ENCODE data around the gene GALNT2. TPM values are rescaled to one million over a fixed set of nuclear protein-coding genes. Genes with fewer than 3 reads are reported as not detected.

The GALNT2 gene
- total and polyA plus RNA-seq, 10 of the 15 experiments (the other 5 are each of a cell fraction or from before 2014, with no cell fraction given) = 0.52 to 27.7 (median 16.3) TPM

DNA sequence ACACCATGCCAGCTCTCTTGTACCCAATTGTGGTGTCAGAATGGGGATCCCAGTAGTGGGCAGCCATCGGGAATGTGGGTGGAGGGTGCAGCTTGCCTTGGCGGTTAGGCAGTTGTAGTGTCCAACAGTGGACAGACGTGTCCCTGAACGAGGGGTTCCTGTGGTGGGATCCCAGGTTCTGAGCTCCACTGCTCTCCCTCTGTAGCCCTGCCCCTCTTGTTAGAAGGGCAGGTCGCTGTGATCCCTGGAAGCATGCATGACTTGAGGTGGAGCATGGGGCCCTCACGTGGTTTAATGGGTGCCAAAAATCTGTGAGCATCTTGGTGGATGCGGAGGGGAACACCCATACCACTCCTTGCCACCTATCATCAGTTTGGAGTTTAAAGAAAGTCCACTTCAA, 4.3 kb downstream of the GALNT2 start (continued):
- TF ChIP-seq, protein P1, sequence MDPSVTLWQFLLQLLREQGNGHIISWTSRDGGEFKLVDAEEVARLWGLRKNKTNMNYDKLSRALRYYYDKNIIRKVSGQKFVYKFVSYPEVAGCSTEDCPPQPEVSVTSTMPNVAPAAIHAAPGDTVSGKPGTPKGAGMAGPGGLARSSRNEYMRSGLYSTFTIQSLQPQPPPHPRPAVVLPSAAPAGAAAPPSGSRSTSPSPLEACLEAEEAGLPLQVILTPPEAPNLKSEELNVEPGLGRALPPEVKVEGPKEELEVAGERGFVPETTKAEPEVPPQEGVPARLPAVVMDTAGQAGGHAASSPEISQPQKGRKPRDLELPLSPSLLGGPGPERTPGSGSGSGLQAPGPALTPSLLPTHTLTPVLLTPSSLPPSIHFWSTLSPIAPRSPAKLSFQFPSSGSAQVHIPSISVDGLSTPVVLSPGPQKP (IDR thresholded peaks at IDR 0.05; ENCODE audit: low read depth, low read length) = no peak

DNA sequence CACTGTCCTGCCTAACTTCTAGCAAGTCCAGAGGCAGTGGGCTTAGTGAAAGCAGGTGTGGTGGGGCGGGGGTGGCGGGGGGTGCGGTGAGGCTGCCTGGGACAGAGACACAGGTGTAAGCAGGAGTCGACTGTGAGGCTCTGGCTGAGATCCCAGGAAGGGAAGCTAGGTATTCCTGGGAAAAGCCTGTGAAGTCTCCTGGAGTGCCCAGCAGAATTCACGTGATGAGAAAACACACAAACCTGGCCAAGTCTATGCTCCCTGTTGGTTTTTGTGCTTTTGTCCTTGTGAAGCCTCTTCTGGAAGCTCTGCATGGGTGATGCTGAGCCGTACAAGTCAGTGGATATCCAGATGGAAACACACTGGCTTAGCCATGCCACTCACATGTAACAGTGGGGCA, 5.3 kb downstream of the GALNT2 start:
- no peak for ATAC-seq
- no peaks in the 10 kb centered on the region for H3K27me3 ChIP-seq (replicated peaks in 1 of 2; ENCODE audit: control insufficient read depth in 2 of 2, insufficient read depth in 2 of 2, low read length in 1 of 2)
- H3K36me3 ChIP-seq (ENCODE audit: control insufficient read depth in 2 of 2, insufficient read depth in 2 of 2, low read length in 1 of 2) = 0 out of 4 replicates have a peak, but pooled peaks cover 0 to 3% of the 10 kb centered on the region in 2 experiments
- in situ Hi-C loops (cut with MboI) (no loop called here), intact Hi-C loops (cut with micrococcal nuclease; ENCODE audit: unreplicated experiment) (loop anchor here (10.0 kb wide), 1 partner anchor 517 kb away; the partner anchor contains the start of gene ABCB10)
- no peaks in the 10 kb centered on the region; the same call in 1 of the 2 replicates for H3K4me1 ChIP-seq (ENCODE audit: control insufficient read depth, insufficient read depth, low read length)
- no peaks in the 10 kb centered on the region for H3K9me3 ChIP-seq (replicated peaks; ENCODE audit: control insufficient read depth, insufficient read depth, low read length)
- peaks cover 62% of the 10 kb centered on the region for H3K79me2 ChIP-seq (ENCODE audit: control insufficient read depth, insufficient read depth, low read length)
- no TSS peak for BruUV-seq (replicated peaks)
- ChIA-PET POLR2A (interaction anchor here (1.1 kb wide), 1 partner anchor 38 kb away, joined by 4 read pairs; no protein-coding TSS in a partner anchor), CTCF (interaction anchor here (0.5 to 1.0 kb wide), 2 partner anchors 94 to 149 kb away, joined by 4 read pairs; no protein-coding TSS in a partner anchor), SMC1A (ENCODE audit: uncharacterized antibody, unreplicated experiment) (interaction anchor here (0.7 to 1.2 kb wide), 3 partner anchors 14 to 52 kb away, joined by 3 read pairs; no protein-coding TSS in a partner anchor), RAD21 (ENCODE audit: unreplicated experiment) (interaction anchor here (1.9 kb wide), 1 partner anchor 38 kb away, joined by 7 read pairs; no protein-coding TSS in a partner anchor)
- 54% methylated on average over 2 of the region's 6 CpGs for WGBS (ENCODE audit: insufficient coverage, insufficient replicate concordance, low lambda C conversion rate, missing lambda C conversion rate)
- peaks cover 3% of the 10 kb centered on the region for H4K20me1 ChIP-seq (ENCODE audit: control insufficient read depth, insufficient read depth)
- no peak overlapping the region for H2AFZ ChIP-seq (ENCODE audit: control insufficient read depth, low read depth, low read length)
- no peak overlapping the region for H3K4me3 ChIP-seq
- no peak overlapping the region for H3K9ac ChIP-seq (ENCODE audit: control insufficient read depth, insufficient read depth, low read length)
- no peak overlapping the region for H3K27ac ChIP-seq (ENCODE audit: control insufficient read depth, insufficient read depth)
- no peak for DNase-seq (ENCODE audit: low read depth, low spot score)
- no peak for FAIRE-seq
- peak overlapping the region; percentile 14; the same call in 1 of the 2 replicates for H3K4me2 ChIP-seq (ENCODE audit: control insufficient read depth, insufficient read depth)
- TF ChIP-seq ZBTB33 (IDR thresholded peaks at IDR 0.05) = no peak
- no peak for TF ChIP-seq PAX5 (IDR thresholded peaks at IDR 0.05; ENCODE audit: borderline replicate concordance, low read depth, low read length)
- TF ChIP-seq BACH1 (IDR thresholded peaks at IDR 0.05; ENCODE audit: borderline replicate concordance) = no peak
- TF ChIP-seq HCFC1 (IDR thresholded peaks at IDR 0.05; ENCODE audit: low read length) = no peak
- TF ChIP-seq MEF2A (IDR thresholded peaks at IDR 0.05; ENCODE audit: insufficient read depth, low read depth, low read length) = no peak
- no peak for TF ChIP-seq HDGF (IDR thresholded peaks at IDR 0.05)
- TF ChIP-seq, protein P1 (IDR thresholded peaks at IDR 0.05; ENCODE audit: low read depth, low read length) = no peak
- TF ChIP-seq NR2C1 (IDR thresholded peaks at IDR 0.05) = no peak
- TF ChIP-seq, protein P2, sequence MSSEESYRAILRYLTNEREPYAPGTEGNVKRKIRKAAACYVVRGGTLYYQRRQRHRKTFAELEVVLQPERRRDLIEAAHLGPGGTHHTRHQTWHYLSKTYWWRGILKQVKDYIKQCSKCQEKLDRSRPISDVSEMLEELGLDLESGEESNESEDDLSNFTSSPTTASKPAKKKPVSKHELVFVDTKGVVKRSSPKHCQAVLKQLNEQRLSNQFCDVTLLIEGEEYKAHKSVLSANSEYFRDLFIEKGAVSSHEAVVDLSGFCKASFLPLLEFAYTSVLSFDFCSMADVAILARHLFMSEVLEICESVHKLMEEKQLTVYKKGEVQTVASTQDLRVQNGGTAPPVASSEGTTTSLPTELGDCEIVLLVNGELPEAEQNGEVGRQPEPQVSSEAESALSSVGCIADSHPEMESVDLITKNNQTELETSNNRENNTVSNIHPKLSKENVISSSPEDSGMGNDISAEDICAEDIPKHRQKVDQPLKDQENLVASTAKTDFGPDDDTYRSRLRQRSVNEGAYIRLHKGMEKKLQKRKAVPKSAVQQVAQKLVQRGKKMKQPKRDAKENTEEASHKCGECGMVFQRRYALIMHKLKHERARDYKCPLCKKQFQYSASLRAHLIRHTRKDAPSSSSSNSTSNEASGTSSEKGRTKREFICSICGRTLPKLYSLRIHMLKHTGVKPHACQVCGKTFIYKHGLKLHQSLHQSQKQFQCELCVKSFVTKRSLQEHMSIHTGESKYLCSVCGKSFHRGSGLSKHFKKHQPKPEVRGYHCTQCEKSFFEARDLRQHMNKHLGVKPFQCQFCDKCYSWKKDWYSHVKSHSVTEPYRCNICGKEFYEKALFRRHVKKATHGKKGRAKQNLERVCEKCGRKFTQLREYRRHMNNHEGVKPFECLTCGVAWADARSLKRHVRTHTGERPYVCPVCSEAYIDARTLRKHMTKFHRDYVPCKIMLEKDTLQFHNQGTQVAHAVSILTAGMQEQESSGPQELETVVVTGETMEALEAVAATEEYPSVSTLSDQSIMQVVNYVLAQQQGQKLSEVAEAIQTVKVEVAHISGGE (CRISPR knock-in tag; IDR thresholded peaks at IDR 0.05) = no peak
- no peak for TF ChIP-seq BMI1 (IDR thresholded peaks at IDR 0.05; ENCODE audit: borderline replicate concordance)
- no peak for TF ChIP-seq HDAC2 (IDR thresholded peaks at IDR 0.05)
- TF ChIP-seq, protein P3, sequence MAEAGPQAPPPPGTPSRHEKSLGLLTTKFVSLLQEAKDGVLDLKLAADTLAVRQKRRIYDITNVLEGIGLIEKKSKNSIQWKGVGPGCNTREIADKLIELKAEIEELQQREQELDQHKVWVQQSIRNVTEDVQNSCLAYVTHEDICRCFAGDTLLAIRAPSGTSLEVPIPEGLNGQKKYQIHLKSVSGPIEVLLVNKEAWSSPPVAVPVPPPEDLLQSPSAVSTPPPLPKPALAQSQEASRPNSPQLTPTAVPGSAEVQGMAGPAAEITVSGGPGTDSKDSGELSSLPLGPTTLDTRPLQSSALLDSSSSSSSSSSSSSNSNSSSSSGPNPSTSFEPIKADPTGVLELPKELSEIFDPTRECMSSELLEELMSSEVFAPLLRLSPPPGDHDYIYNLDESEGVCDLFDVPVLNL (IDR thresholded peaks at IDR 0.05; ENCODE audit: low read depth, low read length) = no peak
- no peak for TF ChIP-seq IRF4 (IDR thresholded peaks at IDR 0.05; ENCODE audit: low read depth, low read length)
